PFSK-1 (cell line): Measurements from ENCODE around the gene ZNF71.

Source experiments
- FOXP2 ChIP-seq: optimal IDR thresholded peaks from 2 replicates; pipeline ENCODE3; 2011; ENCODE audit warnings: borderline replicate concordance, control low read depth, inconsistent platforms; ENCODE audit not compliant: insufficient read depth; ENCODE audit errors: extremely low read length, extremely low read depth
- POLR2AphosphoS5 ChIP-seq: IDR thresholded peaks from 2 replicates; pipeline ENCODE4 v1.6.1; 2012; ENCODE audit warnings: low read depth, mild to moderate bottlenecking, control low read depth, low read length, moderate library complexity
- REST ChIP-seq, 2 experiments: IDR thresholded peaks; 2 replicates each; pipeline versions ENCODE4 v1.6.1 to v1.8.0; 2011 to 2012; ENCODE audit warnings: low read depth in 2 of 2, low read length in 2 of 2, control low read depth in 1 of 2, inconsistent platforms in 1 of 2, mild to moderate bottlenecking in 1 of 2, moderate library complexity in 1 of 2; ENCODE audit not compliant: insufficient read depth in 1 of 2
- SIN3A ChIP-seq: IDR thresholded peaks from 2 replicates; pipeline ENCODE4 v1.6.1; 2012; ENCODE audit warnings: mild to moderate bottlenecking, low read length, moderate library complexity, borderline replicate concordance; ENCODE audit not compliant: insufficient read depth

- TF ChIP-seq SIN3A (no peak), POLR2AphosphoS5 (no peak), FOXP2 (no peak), REST (IDR thresholded peaks at IDR 0.05; ENCODE audit: insufficient read depth in 1 of 2, low read depth in 2 of 2, low read length in 2 of 2) (no peak)
These were observed 6.3 kb downstream of the ZNF71 start for GRCh38 chr19:56601375-56601774.
